COLO668 (cell line): ENCODE results near the gene C19orf53.
"Not testable (repeated sequence)": the region's sequence is repeated elsewhere in the genome, so short reads cannot be mapped to it uniquely, and the experiment has no call there.

Experiments
- DNase-seq: peaks from one replicate; lab custom pipeline; 2025; ENCODE audit not compliant: unreplicated experiment; lab: John Stamatoyannopoulos, UW

The C19orf53 gene

GRCh38 chr19:13763265-13763664 lies 11.0 kb upstream of the C19orf53 start:
- DNase-seq, result no peak

- DNase-seq, result peak; percentile 71
These were observed 10.0 kb upstream of the C19orf53 start, which contains the start of gene MRI1 for GRCh38 chr19:13764101-13764807. Gene MRI1, plus strand, starts transcription at chr19:13764522. Its CDS starts 67 bp downstream, at chr19:13764589.

- peak; percentile 54 for DNase-seq
These were observed 9.3 kb upstream of the C19orf53 start for GRCh38 chr19:13764821-13765394.

GRCh38 chr19:13765395-13766094 lies 8.7 kb upstream of the C19orf53 start:
- DNase-seq, result no peak

- DNase-seq, result no peak
These were observed 8.2 kb upstream of the C19orf53 start for GRCh38 chr19:13766095-13766481.

GRCh38 chr19:13768510-13768909 lies 5.7 kb upstream of the C19orf53 start:
- no peak for DNase-seq

GRCh38 chr19:13770013-13770635 lies 4.1 kb upstream of the C19orf53 start:
- DNase-seq, result no peak

- DNase-seq, result no peak
These were observed 4.1 kb downstream of the C19orf53 start for GRCh38 chr19:13778398-13778797.

GRCh38 chr19:13778847-13779246 lies 4.6 kb downstream of the C19orf53 start:
- DNase-seq, result no peak

GRCh38 chr19:13779794-13780193 lies 5.5 kb downstream of the C19orf53 start:
- DNase-seq, result not testable (repeated sequence)

- DNase-seq, result peak; percentile 23
These were observed 7.3 kb downstream of the C19orf53 start for GRCh38 chr19:13781547-13781946.

GRCh38 chr19:13782537-13782936 lies 8.3 kb downstream of the C19orf53 start:
- no peak for DNase-seq

- DNase-seq, result no peak
These were observed 9.6 kb downstream of the C19orf53 start for GRCh38 chr19:13783565-13784500.

- DNase-seq, result peak; percentile 56
These were observed 10.6 kb downstream of the C19orf53 start for GRCh38 chr19:13784731-13785452.

GRCh38 chr19:13788991-13789390 lies 14.7 kb downstream of the C19orf53 start:
- DNase-seq, result no peak

- DNase-seq, result no peak
These were observed 16.1 kb downstream of the C19orf53 start for GRCh38 chr19:13790354-13790753.

- not testable (repeated sequence) for DNase-seq
These were observed 19.1 kb downstream of the C19orf53 start for GRCh38 chr19:13793317-13793716.

- no peak for DNase-seq
These were observed 20.1 kb downstream of the C19orf53 start for GRCh38 chr19:13794398-13794756.

GRCh38 chr19:13794757-13795589 lies 20.7 kb downstream of the C19orf53 start, which contains the start of gene ZSWIM4:
Gene ZSWIM4, plus strand, starts transcription at chr19:13795443. Its CDS starts 206 bp downstream, at chr19:13795649.
- DNase-seq, result peak; percentile 98
